Mucosa of descending colon (tissue), 3 donors: ENCODE measurements around the gene MECP2. TPM values are rescaled to one million over a fixed set of nuclear protein-coding genes. Genes with fewer than 3 reads are reported as not detected.

ENCODE experiments used
- ATAC-seq: fragments of 200-7000 bp; cut with Tn5 transposase; one replicate; pipeline ENCODE4 v1.9.1; 2020; ENCODE audit warnings: mild to moderate bottlenecking, moderate library complexity
- DNase-seq, 3 donors: peaks; one replicate each; pipeline ENCODE4 v3.0.0-alpha.2; 2020
- H3K36me3 ChIP-seq: fragments of 200-600 bp; one replicate; pipeline ENCODE4 v1.8.0; 2021; ENCODE audit warnings: low read depth, mild to moderate bottlenecking
- H3K4me1 ChIP-seq: fragments of 200-600 bp; one replicate; pipeline ENCODE4 v1.8.0; 2021; ENCODE audit warnings: low read depth, mild to moderate bottlenecking
- H3K4me3 ChIP-seq: fragments of 200-600 bp; one replicate; pipeline ENCODE4 v1.8.0; 2021; ENCODE audit warnings: mild to moderate bottlenecking
- H3K9me3 ChIP-seq: fragments of 200-600 bp; one replicate; pipeline ENCODE4 v1.8.0; 2021; ENCODE audit warnings: mild to moderate bottlenecking
- CTCF ChIP-seq: fragments of 200-600 bp; IDR thresholded peaks from one replicate; pipeline ENCODE4 v1.8.0; 2022; ENCODE audit warnings: antibody characterized with exemption, mild to moderate bottlenecking
- intact Hi-C, 2 donors: fragments of 100-400 bp; cut with DNase I in 1 of 2; cut with micrococcal nuclease in 1 of 2; formaldehyde crosslinking; loops; one replicate each; pipeline versions ENCODE4 v1.11.0 to v1.11.1; 2022; cut with DNase I, micrococcal nuclease
- total RNA-seq, 3 donors: library from RNA; stranded (reverse); fragmentation: NEBNext Ultra II Directional in 2 of 3; extraction: Animal tissue kit (Norgen Biotek cat#: 25700) in 2 of 3; gene quantifications; one replicate each; pipeline versions ENCODE4 v1.2.1 to v1.2.4, GENCODE V29; 2021 to 2023
- donor health status: DM: no; HTN: no; CAD: no; lungs with moderate emphysema.
- donor health status: DM: no; HTN: no; CAD: no.
- donor health status: DM: no; HTN: yes; CAD: no.

Gene MECP2
- total RNA-seq, 3 donors from 2014 or later: 33.5 to 55.6 (median 35.6) TPM

- intact Hi-C loops: no loop called here
- ATAC-seq (peak; percentile 86), DNase-seq (peak in 2 of 3 donors; percentile 61 to 90)
- peak; percentile 27 for TF ChIP-seq CTCF
- Histone ChIP-seq H3K9me3 (no peaks in the 10 kb centered on the region), H3K4me1 (peaks cover 3% of the 10 kb centered on the region), H3K36me3 (no peaks in the 10 kb centered on the region), H3K4me3 (no peak overlapping the region)
Observed at GRCh38 chrX:154051201-154051810, 46.2 kb downstream of the MECP2 start.

- ATAC-seq: no peak
- no peak for DNase-seq
Observed at GRCh38 chrX:154050113-154050495, 47.4 kb downstream of the MECP2 start.

GRCh38 chrX:154049209-154050112 is 48.1 kb downstream of the MECP2 start:
- no peak overlapping the region for H3K4me3 ChIP-seq
- intact Hi-C loops: no loop called here
- ATAC-seq (no peak), DNase-seq (no peak)
- peaks cover 3% of the 10 kb centered on the region for H3K4me1 ChIP-seq
- TF ChIP-seq CTCF: no peak
- H3K9me3 ChIP-seq: no peaks in the 10 kb centered on the region
- no peaks in the 10 kb centered on the region for H3K36me3 ChIP-seq

More at GRCh38 chrX:154050113-154050495, 47.4 kb downstream of the MECP2 start:
- TF ChIP-seq CTCF: no peak
- Histone ChIP-seq H3K4me1 (peaks cover 3% of the 10 kb centered on the region), H3K9me3 (no peaks in the 10 kb centered on the region), H3K36me3 (no peaks in the 10 kb centered on the region), H3K4me3 (no peak overlapping the region)
- intact Hi-C loops: no loop called here

- DNase-seq (no peak), ATAC-seq (no peak)
- Histone ChIP-seq H3K4me1 (peaks cover 3% of the 10 kb centered on the region), H3K9me3 (no peaks in the 10 kb centered on the region), H3K4me3 (no peak overlapping the region), H3K36me3 (no peaks in the 10 kb centered on the region)
- intact Hi-C loops: no loop called here
- TF ChIP-seq CTCF: no peak
Observed at GRCh38 chrX:154048398-154048797, 49.1 kb downstream of the MECP2 start.

GRCh38 chrX:154046940-154047610 is 50.4 kb downstream of the MECP2 start:
- H3K9me3 ChIP-seq: no peaks in the 10 kb centered on the region
- H3K36me3 ChIP-seq: no peaks in the 10 kb centered on the region
- no peak for TF ChIP-seq CTCF
- H3K4me3 ChIP-seq: no peak overlapping the region
- no peak for ATAC-seq
- intact Hi-C loops: no loop called here
- peaks cover 3% of the 10 kb centered on the region for H3K4me1 ChIP-seq
- DNase-seq: no peak
